ENCODE measurements around the gene SLC14A1. TPM values are rescaled to one million over a fixed set of nuclear protein-coding genes. Genes with fewer than 3 reads are reported as not detected.
A peak's percentile ranks its signal among the peaks of the same experiment; 100 is the strongest.

The SLC14A1 gene
- total and polyA plus RNA-seq, 2 of the 8 experiments (the other 6 are each of a cell fraction or from before 2014, with no cell fraction given) = 0.18 TPM; not detected in 1

DNA sequence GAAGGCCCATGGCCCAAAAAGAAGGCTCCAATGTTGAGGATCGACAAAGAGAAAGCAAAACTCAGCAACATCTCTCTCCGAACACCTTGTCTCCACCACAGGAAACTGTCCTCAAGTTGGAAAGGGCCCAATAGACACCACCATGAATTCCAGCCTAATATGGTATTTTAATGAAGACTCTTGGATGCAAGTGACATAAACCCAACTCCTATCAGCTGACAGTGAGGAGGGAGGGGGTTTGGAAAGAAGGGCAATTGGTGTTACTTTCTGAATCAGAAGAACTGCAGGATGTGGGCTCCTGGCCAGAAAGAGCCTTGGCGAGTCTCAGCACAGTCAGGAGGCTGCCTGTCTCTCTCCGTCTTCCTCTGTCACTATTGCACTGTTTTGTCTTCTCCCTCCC, 61.2 kb downstream of the SLC14A1 start:
- DNase-seq (ENCODE audit: low read depth in 1 of 2, low spot score in 2 of 2) = no peak
- H3K23ac ChIP-seq (ENCODE audit: insufficient read length) = no peak overlapping the region
- H2AK5ac ChIP-seq (ENCODE audit: low read depth, low read length) = no peak overlapping the region
- H4K8ac ChIP-seq (ENCODE audit: extremely low read depth, insufficient read depth, low read length) = no peak overlapping the region
- H2AFZ ChIP-seq (ENCODE audit: low read length) = no peak overlapping the region
- H3K4ac ChIP-seq (replicated peaks; ENCODE audit: insufficient read length, low read depth, low read length) = no peak overlapping the region
- no peak overlapping the region for H2BK120ac ChIP-seq (replicated peaks; ENCODE audit: low read depth, low read length)
- POLR2A ChIA-PET (ENCODE audit: partially characterized antibody) = no interaction called here
- H3K27me3 ChIP-seq (replicated peaks in 1 of 4; ENCODE audit: control insufficient read depth in 3 of 4, extremely low read depth in 1 of 4, insufficient read depth in 3 of 4, low read length in 3 of 4) = no peaks in the 10 kb centered on the region
- no peak overlapping the region for H3K27ac ChIP-seq (ENCODE audit: low read depth, low read length)
- no peak overlapping the region for H4K5ac ChIP-seq (ENCODE audit: insufficient read length, low read depth, low read length)
- no peak overlapping the region for H3K9ac ChIP-seq (replicated peaks in 1 of 4; ENCODE audit: extremely low read depth in 1 of 4, low read depth in 3 of 4, low read length in 3 of 4)
- no peaks in the 10 kb centered on the region for H3K79me1 ChIP-seq (ENCODE audit: low read depth, low read length)
- no peak overlapping the region for H3K56ac ChIP-seq (replicated peaks; ENCODE audit: insufficient read length, low read depth, low read length)
- H2BK5ac ChIP-seq (ENCODE audit: low read depth, low read length) = no peak overlapping the region
- H3K36me3 ChIP-seq (ENCODE audit: control insufficient read depth in 2 of 4, insufficient read depth in 4 of 4, low read length in 3 of 4) = no peaks in the 10 kb centered on the region
- no peaks in the 10 kb centered on the region for H3K23me2 ChIP-seq (ENCODE audit: low read depth, low read length)
- H2BK20ac ChIP-seq (ENCODE audit: low read length) = peak overlapping the region; percentile 61; the same call in 1 of the 2 replicates
- H3K18ac ChIP-seq (ENCODE audit: extremely low read depth, low read length) = no peak overlapping the region
- H3K4me1 ChIP-seq (replicated peaks in 1 of 4; ENCODE audit: control insufficient read depth in 3 of 4, insufficient read depth in 4 of 4, low read length in 3 of 4) = peaks cover 0 to 11% (median 6%) of the 10 kb centered on the region in 4 experiments; a peak in 4 of 7 replicates
- no peaks in the 10 kb centered on the region for H3K79me2 ChIP-seq (ENCODE audit: control insufficient read depth in 1 of 2, insufficient read depth in 2 of 2, low read length in 2 of 2)
- H3K4me3 ChIP-seq (ENCODE audit: extremely low read depth in 1 of 4, insufficient read depth in 2 of 4, low read depth in 3 of 4, low read length in 4 of 4) = no peak overlapping the region
- CTCF ChIA-PET (ENCODE audit: partially characterized antibody) = interaction anchor here (1.0 kb wide), 2 partner anchors 22 to 60 kb away, joined by 3 to 5 read pairs; no protein-coding TSS in a partner anchor
- H2BK15ac ChIP-seq (ENCODE audit: low read length) = no peak overlapping the region; the same call in 1 of the 2 replicates
- 83% methylated on average over 4 of the region's 4 CpGs; no CpG with 5 or more reads in 1 of the 2 experiments for WGBS, 2 experiments (ENCODE audit: extremely low coverage in 1 of 2, insufficient coverage in 1 of 2, insufficient read length in 1 of 2, insufficient replicate concordance in 2 of 2, low coverage in 1 of 2, low lambda C conversion rate in 2 of 2, missing lambda C conversion rate in 1 of 2)
- H2BK12ac ChIP-seq (ENCODE audit: low read depth, low read length) = 0 out of 2 replicates have a peak overlapping the region, but pooled peaks have one; percentile 50
- H3K14ac ChIP-seq (ENCODE audit: insufficient read length) = no peak overlapping the region
- H4K91ac ChIP-seq (replicated peaks; ENCODE audit: insufficient read length, low read length) = no peak overlapping the region
- H4K20me1 ChIP-seq (replicated peaks in 1 of 2; ENCODE audit: control insufficient read depth in 1 of 2, insufficient read depth in 2 of 2, low read length in 2 of 2) = no peaks in the 10 kb centered on the region
- no peak for FAIRE-seq
- TF ChIP-seq YY1 (IDR thresholded peaks at IDR 0.05; ENCODE audit: low read depth, low read length) (no peak), KDM5A (IDR thresholded peaks at IDR 0.05; ENCODE audit: low read length) (no peak), JUND (IDR thresholded peaks at IDR 0.05; ENCODE audit: low read length) (no peak)
- TF ChIP-seq, protein P1, sequence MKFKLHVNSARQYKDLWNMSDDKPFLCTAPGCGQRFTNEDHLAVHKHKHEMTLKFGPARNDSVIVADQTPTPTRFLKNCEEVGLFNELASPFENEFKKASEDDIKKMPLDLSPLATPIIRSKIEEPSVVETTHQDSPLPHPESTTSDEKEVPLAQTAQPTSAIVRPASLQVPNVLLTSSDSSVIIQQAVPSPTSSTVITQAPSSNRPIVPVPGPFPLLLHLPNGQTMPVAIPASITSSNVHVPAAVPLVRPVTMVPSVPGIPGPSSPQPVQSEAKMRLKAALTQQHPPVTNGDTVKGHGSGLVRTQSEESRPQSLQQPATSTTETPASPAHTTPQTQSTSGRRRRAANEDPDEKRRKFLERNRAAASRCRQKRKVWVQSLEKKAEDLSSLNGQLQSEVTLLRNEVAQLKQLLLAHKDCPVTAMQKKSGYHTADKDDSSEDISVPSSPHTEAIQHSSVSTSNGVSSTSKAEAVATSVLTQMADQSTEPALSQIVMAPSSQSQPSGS (IDR thresholded peaks at IDR 0.05; ENCODE audit: low read length) = no peak
- no peaks in the 10 kb centered on the region for H3K9me3 ChIP-seq (ENCODE audit: insufficient read depth in 2 of 2, low read depth in 1 of 2, low read length in 1 of 2)
- no peak overlapping the region for H3K4me2 ChIP-seq (ENCODE audit: insufficient read depth in 1 of 2, low read depth in 2 of 2, low read length in 2 of 2)
